ENCODE measurements around the gene MRPL50. TPM values are rescaled to one million over a fixed set of nuclear protein-coding genes. Genes with fewer than 3 reads are reported as not detected.

MRPL50 gene
- total and polyA plus RNA-seq, 9 of the 15 experiments (the other 6 are each of a cell fraction or from before 2014, with no cell fraction given), result 17.5 to 107 (median 37.4) TPM

GRCh38 chr9:101350285-101350684 lies 48.1 kb downstream of the MRPL50 start:
- Histone ChIP-seq H4K20me1 (replicated peaks; ENCODE audit: control insufficient read depth, insufficient read depth, low read length) (no peaks in the 10 kb centered on the region), H2AFZ (ENCODE audit: low read depth, low read length) (no peak overlapping the region), H3K9me3 (replicated peaks; ENCODE audit: control insufficient read depth, insufficient read depth, low read depth, low read length) (no peaks in the 10 kb centered on the region), H3K9ac (ENCODE audit: insufficient read depth in 1 of 2, low read depth in 2 of 2, low read length in 2 of 2) (no peak overlapping the region), H3K4me2 (ENCODE audit: insufficient read depth, low read length) (no peak overlapping the region), H3K4me1 (replicated peaks in 1 of 2; ENCODE audit: control insufficient read depth in 2 of 2, insufficient read depth in 2 of 2, low read length in 2 of 2) (peaks cover 0 to 5% of the 10 kb centered on the region in 2 experiments; a peak in 3 of 5 replicates), H3K27ac (ENCODE audit: extremely low read depth, low read depth, low read length) (no peak overlapping the region), H3K79me2 (ENCODE audit: control insufficient read depth, insufficient read depth, low read length) (no peaks in the 10 kb centered on the region), H3K36me3 (ENCODE audit: control insufficient read depth, insufficient read depth, low read length) (no peaks in the 10 kb centered on the region), H3K9me1 (ENCODE audit: control insufficient read depth, insufficient read depth, low read length) (no peaks in the 10 kb centered on the region), H3K4me3 (no peak overlapping the region), H3K27me3 (ENCODE audit: control insufficient read depth in 2 of 2, insufficient read depth in 2 of 2, low read length in 2 of 2) (no peaks in the 10 kb centered on the region)
- TF ChIP-seq ETV5 (CRISPR knock-in tag; IDR thresholded peaks at IDR 0.05; ENCODE audit: low read depth) (no peak), CLOCK (CRISPR knock-in tag; IDR thresholded peaks at IDR 0.05; ENCODE audit: borderline replicate concordance) (no peak), FIP1L1 (IDR thresholded peaks at IDR 0.05; ENCODE audit: low read depth, low read length, poor library complexity, severe bottlenecking) (no peak), CCAR2 (IDR thresholded peaks at IDR 0.05; ENCODE audit: low read depth, low read length) (no peak), PBX2 (CRISPR knock-in tag; IDR thresholded peaks at IDR 0.05; ENCODE audit: low read depth) (no peak), PBX2 (tag; conservative IDR thresholded peaks at IDR 0.05; ENCODE audit: low read depth) (no peak), KDM5B (IDR thresholded peaks at IDR 0.05; ENCODE audit: insufficient replicate concordance, low read depth, low read length) (no peak), SETDB1 (IDR thresholded peaks at IDR 0.05; ENCODE audit: low read length) (no peak), USF2 (CRISPR knock-in tag; IDR thresholded peaks at IDR 0.05) (no peak), MITF (IDR thresholded peaks at IDR 0.05) (no peak), ZNF282 (CRISPR knock-in tag; IDR thresholded peaks at IDR 0.05) (no peak), ARID1B (IDR thresholded peaks at IDR 0.05) (no peak), PHB (CRISPR knock-in tag; IDR thresholded peaks at IDR 0.05) (no peak), CAMTA2 (CRISPR knock-in tag; conservative IDR thresholded peaks at IDR 0.05) (no peak), ZNF696 (CRISPR knock-in tag; conservative IDR thresholded peaks at IDR 0.05) (no peak)
- FAIRE-seq, result no peak
- BruUV-seq (replicated peaks), result no TSS peak
- in situ Hi-C loops (cut with MboI) (no loop called here), intact Hi-C loops (cut with micrococcal nuclease) (no loop called here)
- no peak for DNase-seq (ENCODE audit: extremely low read depth in 1 of 4, low spot score in 3 of 4)
- ChIA-PET CTCF (ENCODE audit: low intra/inter-chr PET ratio) (no interaction called here), POLR2A (interaction anchor here (0.8 to 1.5 kb wide), 2 partner anchors 22 to 921 kb away, joined by 3 to 5 read pairs; no protein-coding TSS in a partner anchor)
- WGBS (ENCODE audit: insufficient coverage, low coverage, missing lambda C conversion rate), result 7% methylated on average over 1 of the region's 1 CpG
- no peak for ATAC-seq

Measured in K562 (cell line).